NCI-H226 (cell line): Measurements from ENCODE around the gene ESD.
"Not testable (repeated sequence)": the region's sequence is repeated elsewhere in the genome, so short reads cannot be mapped to it uniquely, and the experiment has no call there.

Experiments
- DNase-seq: peaks from one replicate; pipeline ENCODE4 v3.0.0-alpha.2; 2015

Gene ESD

DNA sequence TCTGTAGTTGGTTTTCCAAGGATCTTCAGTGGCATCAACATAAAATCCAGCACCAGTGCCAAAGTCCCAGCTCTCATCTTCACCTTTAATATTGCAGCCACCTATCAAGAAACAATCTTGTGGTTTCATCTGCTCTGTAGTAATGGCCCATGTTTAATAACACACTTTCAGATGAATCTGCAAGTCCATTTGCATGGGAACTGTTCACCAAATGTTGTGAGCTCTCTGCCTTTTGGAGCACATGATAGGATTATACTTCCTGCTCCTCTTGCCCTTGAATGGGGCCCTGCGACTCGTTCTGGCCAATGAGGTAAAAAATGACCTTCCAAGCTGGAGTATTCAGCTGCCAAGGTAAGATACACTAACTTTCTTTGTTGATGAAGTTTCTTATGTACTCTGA lies 14.3 kb downstream of the ESD start:
- no peak for DNase-seq

DNA sequence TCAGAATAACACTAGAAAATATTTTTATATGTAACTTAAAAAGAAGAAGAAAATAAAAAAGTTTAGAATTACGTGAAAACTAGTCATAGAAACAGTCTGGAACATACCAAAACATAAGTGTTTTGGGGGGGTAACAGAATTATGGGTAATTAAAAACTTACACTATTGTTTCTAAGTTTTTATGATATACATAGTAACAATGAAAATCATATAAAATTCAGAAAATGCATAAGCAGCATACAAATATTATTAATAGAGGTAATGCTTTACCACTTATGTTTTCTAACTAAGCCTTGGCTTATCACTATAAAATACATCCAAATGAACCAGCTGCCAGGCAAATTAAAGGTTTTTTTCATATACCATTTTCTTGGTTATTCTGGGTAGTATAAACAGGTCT lies 14.9 kb downstream of the ESD start:
- no peak for DNase-seq

DNA sequence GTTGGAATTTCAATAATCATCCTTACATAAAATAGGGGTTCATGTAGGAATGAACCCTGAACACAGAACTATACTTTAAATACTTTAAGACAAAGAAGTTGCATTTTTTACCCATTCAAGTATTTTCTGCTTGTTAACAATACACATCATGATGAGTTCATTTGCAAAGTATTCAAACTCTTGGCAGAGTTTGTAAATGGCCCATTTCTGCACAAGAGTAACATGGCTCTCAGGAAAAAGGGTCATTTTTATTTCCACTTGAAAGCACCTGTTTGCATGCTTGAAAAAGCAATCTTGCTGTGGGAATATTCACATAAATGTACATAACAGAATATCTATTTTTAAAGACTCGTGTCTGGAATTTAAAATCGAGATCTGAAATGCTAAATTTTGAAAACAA lies 18.1 kb downstream of the ESD start:
- DNase-seq = no peak

DNA sequence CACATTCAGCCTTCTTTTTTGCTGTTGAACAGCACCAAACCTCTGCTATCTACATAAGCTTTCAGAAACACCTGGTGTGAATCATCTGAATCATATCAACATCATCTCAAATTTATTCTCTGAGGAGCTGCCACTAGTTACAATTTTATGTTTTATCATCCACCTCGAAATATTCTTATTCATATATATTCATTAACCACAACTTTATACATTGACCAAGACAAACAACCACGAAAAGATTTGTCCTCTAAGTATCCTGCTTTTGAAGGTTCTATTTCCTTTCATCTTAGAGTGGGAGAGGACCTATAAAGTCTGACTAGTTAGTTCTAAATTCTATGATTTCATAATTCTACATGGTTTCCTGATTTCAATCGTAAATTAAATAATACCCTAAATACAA lies 18.9 kb downstream of the ESD start:
- no peak for DNase-seq

DNA sequence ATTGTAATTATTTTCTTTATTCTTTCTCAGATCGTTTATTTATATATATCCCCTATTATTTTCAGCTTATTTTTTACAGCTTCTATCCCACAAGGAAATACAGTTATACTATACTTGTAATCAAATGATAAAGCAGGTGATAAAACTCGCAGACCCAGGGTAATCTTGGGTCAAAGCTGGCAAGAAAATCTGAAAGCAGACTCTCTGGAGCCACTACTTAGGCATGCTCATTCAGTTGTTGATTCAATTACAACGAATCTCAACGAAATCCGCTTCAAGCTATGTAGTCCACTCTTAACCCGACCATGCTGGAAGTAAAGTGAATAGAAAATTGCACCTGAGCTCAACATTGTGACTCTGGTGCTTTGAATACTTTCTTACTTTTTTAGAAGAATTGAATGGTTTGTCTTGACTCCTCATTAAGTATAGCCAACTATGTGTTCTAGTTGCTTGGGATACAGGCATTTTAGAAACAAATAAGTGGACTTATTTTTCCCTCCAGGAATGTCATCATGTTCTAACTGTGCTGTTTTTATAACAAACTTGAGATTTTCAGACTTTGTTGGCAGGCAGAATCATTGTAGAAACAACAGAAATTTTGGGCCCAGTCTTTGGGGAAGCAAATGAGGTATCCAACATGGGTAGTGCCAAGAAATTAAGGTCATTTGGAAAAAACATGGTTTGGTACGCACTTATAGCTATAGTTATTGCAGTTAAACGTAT lies 21.4 kb downstream of the ESD start:
- no peak for DNase-seq

DNA sequence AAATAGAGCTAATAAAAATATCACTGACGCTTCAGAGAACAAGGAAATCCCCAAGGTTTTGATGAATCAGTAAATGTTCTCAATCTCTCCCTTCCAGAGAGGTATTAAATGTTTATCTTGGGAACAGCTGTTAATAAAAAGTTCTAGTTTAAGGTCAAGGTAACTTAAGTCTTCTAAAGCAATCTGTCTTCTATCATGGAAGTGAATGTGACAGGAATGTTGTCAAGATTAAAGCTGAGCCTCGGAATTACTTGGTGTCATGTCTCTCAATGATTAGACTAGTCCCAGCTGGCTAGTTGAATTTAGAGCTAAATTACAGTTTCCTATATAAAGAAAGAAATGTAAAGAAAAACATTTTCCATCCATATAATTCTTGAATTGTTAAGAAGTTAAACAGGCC lies 23.4 kb downstream of the ESD start:
- no peak for DNase-seq

DNA sequence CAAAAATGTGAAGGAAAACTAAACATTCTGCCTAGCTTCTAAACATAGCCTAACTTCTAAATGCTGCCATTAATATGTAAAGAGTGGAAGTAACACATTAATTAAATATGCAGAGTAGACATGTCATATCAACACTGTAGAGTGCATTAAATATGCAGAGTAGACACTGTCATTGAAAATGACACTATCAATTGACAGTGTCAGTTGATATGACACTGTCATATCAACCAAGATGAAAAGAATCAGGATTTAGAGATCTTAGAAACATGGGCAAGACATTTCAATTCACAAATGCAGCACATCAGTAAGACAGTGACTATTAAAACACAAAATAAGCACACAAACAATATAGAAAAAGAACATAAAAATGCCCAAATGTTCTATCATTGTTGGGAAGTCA lies 25.3 kb downstream of the ESD start:
- DNase-seq = no peak

DNA sequence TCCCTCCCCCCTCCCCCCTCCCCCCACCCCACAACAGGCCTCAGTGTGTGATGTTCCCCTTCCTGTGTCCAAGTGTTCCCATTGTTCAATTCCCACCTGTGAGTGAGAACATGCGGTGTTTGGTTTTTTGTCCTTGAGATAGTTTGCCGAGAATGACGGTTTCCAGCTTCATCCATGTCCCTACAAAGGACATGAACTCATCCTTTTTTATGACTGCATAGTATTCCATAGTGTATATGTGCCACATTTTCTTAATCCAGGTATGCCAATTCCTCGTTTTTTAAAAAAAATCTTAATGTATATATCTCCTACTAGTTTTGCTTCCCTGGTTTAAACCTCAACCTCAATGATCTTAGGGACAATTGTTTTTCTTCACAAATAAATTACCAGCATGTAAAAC lies 27.0 kb downstream of the ESD start:
- DNase-seq = not testable (repeated sequence)

DNA sequence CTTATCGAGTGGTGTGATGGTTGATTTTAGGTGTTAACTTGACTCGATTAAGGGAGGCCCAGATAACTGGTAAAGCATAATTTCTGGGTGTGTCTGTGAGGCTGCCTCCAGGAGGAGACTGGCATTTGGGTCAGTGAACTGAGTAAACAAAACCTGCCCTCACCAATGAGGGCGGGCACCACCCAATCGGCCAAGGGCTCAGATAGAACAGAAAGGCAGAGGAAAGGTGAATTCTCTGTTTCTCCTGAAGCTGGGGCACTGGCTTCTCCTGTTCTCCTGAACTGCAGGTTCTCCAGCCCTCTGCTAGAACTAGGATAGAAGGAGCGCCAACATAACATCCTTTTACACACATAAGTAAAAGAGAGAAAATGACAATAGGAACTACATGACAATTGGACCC lies 35.1 kb downstream of the ESD start:
- no peak for DNase-seq

DNA sequence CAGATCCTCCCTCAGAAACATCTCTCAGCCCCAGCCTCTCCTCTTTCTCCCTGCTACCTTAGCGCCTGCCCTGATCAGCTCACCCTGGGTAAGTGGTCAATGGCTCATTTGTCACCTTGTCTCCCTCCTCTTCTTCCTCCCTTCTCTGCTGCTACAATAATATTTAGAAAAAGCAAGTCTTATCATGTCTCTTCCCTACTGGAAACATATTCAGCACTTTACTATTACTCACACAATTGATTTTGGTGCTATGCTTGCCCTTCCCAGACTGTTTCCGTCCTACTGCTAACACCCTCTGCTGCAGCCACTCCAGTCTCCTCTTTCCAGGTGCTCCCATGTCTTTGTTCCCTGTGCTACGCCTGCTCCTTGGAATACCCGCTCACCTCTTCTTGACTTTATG lies 35.8 kb downstream of the ESD start:
- no peak for DNase-seq

DNA sequence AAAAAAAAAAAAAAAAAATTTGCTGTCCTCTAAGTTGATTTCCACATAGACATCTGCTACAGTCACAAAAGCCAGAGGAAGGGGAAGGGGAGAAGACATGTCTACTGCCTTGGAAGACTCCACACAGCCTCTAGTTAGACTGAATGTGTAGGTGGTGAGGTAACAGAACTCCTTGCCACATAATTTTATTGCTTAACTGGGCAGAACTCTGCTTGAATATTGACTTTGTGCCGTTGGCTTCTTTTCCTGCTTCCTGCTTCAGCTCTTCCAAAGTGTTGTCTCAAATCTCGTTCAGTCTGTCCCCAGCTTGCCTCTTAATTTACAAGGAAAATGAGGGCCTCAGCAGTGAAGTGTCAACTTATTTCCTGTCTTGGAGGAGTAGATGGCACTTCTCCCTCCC lies 37.1 kb downstream of the ESD start:
- DNase-seq = no peak

DNA sequence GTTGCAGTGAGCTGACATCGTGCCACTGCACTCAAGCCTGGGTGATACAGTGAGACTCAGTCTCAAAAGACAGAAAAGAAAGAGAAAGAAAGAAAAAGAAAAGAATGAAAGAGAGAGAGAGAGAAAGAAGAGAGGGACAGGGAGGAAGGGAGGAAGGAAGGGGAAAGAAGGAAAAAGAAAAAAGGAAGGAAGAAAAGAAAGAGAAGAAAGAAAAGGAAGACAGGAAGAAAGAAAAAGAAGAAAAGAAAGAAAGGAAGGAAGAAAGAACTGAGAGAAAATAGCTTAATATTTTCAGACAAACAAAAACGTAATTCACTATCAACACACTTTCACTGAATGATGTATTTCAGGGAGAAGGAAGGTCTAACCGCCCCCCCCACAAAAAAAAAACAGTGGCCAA lies 39.3 kb downstream of the ESD start:
- no peak for DNase-seq

DNA sequence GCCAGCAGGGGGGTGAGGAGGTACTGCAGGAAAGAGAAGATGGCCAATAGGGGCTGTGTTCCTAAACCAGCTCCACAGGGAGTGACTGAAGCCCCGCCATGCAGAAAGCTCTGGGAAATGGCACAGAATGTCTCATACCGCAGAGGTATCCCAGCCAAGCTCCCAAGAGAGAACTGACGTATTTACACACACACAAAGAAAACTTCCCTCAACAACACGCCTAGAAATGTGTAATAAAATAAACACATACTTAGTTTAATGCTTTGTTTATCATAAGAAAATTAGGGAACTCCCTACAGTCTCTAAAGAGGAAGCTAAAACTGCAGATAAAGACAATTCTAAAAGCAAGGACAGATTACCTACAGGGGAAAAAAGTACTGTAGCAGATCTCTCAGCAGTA lies 40.0 kb downstream of the ESD start:
- DNase-seq = no peak

DNA sequence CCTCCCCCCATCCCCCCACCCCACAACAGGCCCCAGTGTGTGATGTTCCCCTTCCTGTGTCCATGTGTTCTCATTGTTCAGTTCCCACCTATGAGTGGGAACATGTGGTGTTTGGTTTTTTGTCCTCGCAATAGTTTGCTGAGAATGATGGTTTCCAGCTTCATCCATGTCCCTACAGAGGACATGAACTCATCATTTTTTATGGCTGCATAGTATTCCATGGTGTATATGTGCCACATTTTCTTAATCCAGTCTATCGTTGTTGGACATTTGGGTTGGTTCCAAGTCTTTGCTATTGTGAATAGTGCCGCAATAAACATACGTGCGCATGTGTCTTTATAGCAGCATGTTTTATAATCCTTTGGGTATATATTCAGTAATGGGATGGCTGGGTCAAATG lies 41.5 kb downstream of the ESD start:
- not testable (repeated sequence) for DNase-seq

DNA sequence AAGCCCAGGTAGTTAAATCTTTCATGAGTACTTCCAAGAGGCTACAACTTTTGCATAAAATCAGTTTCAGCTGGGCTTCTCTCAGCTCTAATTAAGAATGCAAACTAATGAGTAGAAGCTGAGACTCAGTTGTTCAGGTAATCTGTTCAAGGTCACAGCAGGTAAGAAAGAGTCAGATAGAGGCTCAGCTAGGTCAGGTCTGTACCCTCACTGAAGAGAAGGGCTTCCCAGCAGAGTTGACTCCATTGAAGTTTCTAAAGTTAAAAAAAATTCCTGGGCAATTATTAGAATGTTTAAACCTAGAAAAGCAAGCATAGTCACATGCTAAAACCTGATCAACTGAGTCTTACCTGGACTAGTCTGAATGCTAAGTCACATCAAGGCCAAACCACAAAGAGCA lies 42.1 kb downstream of the ESD start:
- DNase-seq = no peak

DNA sequence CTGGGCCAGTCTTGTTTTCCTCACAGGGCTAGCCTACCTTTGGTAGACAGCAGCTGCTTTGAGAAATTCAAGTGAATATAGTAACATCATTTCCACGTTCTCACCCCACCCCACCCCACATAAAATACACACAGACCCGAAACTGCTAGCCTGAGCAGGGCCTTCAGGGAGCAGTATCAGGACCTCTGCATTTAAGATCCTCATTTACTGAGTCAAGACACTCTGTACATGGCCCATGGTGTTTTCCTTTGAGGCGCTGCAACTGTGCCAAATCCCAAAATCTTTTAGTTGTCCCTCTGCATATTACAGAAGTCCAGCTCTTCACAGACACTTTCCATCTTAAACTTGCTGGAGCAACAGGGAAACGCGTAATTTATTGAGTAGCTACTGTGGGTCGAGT lies 43.0 kb downstream of the ESD start:
- no peak for DNase-seq

DNA sequence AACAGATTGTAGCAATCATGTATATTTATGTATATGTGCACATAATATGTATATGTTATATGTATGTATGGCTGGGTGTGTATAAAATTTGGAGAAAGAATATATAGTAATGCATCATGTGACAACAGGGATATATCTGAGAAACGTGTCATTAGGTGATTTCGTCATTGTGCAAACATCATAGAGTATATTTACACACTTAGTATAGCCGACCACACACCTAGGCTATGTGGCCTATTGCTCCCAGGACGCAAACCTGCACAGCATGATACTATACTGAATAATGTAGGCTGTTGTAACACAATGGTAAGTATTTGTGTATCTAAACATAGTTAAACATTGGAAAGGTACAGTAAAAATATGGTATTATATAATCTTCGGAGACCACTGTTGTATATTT lies 43.8 kb downstream of the ESD start:
- no peak for DNase-seq

DNA sequence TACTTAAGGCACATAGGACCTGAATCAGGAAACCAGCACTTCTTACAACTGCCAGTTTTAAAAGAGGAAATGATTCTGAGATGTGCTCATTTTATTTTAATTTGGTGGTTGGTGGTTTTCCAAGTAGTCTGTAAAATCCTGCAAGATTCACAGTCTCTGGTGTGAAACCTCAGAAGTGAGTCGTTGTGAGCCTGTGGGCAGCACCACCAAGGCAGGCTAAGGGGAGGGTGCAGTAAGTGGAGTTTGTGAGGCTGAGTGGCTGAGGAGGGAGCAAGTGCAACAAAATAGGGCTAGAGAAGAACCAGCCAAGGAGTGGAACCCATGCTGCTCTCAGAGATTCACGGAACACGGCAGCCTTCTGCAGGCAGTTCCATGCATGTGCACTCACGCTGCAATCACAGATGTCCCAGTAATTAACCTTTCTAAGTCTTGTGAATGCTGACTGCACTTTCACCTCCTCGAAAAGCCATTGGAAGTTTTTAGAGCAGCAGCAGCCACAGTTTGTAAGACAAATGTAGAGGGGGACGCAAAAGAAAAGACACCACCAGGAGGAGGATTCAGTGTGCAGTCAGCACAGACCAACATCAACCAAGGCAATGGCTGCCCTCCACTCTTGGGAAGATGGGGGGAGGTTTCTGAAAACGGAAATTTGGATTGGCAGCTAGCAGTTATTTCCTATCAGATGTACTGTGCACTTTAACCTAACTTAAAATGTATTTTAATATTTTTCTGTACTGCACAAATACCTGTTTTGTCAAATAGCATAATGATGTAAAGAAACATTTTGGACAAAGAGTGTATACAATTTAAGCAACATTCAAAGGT lies 44.9 kb downstream of the ESD start:
- peak; percentile 53 for DNase-seq

DNA sequence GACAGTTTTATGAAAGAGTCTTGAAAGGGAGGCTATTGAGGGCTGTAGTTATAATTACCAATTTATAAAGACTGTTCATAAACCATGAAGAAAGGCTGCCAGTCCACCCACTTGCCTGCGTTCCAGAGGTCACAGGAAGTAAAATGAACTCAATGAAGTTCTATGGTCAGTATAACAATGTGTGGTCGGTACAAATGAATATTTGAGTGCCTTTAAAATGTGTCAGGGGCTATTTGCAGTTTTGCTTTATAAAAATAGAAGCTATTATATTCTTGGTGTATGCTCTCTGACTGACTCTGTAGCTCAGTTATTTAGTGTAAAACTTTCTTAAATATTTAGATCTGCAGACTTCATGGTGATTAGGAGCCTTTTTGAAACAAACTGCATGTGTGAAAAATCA lies 47.0 kb downstream of the ESD start:
- DNase-seq = no peak

DNA sequence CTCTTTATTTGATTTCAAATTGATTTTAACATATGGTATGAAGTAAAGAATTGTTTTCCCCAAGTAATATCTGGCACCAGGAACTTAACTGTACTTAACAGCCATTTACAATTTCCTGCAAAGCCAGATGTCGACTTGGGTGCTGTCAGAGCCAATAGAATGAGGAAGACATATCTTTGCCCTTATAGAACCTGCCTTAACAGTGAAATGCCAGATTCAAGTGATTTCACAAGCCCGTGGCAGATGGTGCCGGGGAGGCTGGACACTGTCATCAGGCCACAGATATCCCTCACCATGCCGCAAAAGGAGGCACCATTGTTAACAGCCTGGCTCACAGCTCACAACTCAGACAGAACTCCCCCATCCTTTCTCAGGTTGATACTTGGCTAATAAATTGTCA lies 48.7 kb downstream of the ESD start:
- DNase-seq = no peak

DNA sequence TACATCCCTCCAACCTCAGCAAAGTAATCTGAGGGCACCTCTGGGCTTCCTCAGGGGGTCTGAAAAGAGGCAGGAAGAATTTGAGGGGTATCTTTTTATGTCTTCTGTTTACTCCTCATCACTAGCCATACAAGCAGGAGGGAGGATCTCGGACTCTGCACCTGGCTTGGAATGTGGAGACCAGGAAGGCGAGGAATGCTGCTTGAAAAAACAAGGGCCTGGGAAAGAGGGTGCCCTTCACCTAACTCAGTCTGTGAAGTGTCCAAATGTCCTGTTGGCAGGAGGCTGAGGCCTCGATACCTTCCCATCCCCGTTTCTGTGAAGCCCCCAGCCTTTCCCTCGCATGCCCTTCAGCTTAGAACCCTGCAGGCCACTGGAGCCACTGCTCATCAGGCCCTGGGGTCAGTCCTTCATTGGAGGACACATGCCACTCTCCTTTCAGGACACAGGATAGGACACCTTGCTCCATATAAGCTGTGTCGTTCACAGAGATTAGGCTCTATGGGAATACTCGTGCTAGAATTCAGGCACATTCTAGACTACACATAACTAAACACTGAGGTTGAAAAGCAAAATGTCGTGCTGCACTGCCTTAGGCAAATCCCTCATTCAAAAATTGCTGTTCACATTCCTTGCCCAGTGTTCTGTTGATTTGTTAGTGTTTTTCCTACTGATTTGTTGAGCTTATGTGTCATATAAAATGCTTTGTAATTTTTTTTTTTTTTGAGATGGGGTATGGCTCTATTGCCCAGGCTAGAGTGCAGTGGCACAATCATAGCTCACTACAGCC lies 49.7 kb downstream of the ESD start:
- DNase-seq = no peak

DNA sequence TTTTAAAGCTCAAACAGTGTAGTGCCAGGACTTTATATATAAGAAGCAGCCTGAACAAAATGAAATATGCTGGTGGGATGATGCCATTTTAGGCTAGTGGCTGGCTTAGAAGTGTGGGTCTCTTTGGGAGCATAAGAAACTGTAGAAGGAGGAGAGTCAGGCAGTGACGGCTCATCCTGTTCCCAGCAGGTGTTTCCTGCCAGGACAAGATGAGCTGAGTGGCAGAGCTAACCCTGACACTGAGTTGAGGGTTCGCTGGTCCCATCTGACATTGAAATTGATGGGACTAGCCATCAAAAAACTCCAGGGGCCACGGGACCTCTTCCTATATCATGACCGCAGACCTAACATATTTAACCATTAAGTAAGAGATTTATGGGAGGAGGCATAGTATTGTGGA lies 51.3 kb downstream of the ESD start:
- no peak for DNase-seq

DNA sequence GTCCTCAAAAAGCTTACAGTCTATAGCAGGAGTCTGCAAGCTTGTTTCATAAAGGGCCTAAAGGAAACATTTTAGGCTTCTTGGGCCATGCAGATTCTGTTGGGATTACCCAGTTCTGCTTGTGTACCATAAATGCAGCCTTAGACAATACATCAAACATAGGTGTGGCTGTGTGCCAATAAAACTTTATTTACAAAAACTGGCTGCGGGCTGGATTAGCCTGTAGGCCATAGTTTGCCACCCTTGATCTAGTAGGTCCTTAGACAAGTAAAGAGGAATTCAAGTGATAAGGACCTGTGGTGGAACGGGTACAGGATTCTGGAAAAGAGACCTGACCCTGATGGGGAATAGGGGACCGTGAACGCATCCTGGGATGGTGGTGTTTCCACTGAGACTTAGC lies 51.9 kb downstream of the ESD start:
- DNase-seq = no peak

DNA sequence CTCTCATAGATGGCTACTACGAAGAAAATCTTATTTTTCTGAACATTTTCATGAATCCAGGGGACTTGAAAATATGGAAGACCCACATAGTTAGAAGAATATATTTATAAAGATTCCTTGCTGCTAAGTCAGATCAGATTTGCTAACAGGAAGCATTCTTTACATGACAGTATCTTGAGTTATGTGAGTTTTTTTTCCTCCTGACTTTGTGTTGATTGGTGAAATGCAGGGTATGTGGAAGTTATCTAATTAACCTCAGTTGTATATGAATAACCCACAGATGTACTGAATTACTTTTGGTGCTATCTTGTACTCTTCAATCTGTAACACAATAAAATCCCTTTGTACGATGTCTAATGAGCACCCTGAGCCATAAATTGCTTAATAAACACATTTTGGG lies 53.8 kb downstream of the ESD start:
- peak; percentile 63 for DNase-seq
